Measurements from ENCODE around the gene POLR2B.

GRCh38 chr4:57064811-57065711 is 86.4 kb downstream of the POLR2B start:
- no peak for TF ChIP-seq EZH2 (IDR thresholded peaks at IDR 0.05; ENCODE audit: borderline replicate concordance, low read length)
- TF ChIP-seq, protein P1, sequence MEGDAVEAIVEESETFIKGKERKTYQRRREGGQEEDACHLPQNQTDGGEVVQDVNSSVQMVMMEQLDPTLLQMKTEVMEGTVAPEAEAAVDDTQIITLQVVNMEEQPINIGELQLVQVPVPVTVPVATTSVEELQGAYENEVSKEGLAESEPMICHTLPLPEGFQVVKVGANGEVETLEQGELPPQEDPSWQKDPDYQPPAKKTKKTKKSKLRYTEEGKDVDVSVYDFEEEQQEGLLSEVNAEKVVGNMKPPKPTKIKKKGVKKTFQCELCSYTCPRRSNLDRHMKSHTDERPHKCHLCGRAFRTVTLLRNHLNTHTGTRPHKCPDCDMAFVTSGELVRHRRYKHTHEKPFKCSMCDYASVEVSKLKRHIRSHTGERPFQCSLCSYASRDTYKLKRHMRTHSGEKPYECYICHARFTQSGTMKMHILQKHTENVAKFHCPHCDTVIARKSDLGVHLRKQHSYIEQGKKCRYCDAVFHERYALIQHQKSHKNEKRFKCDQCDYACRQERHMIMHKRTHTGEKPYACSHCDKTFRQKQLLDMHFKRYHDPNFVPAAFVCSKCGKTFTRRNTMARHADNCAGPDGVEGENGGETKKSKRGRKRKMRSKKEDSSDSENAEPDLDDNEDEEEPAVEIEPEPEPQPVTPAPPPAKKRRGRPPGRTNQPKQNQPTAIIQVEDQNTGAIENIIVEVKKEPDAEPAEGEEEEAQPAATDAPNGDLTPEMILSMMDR (conservative IDR thresholded peaks at IDR 0.05 in 1 of 2, IDR thresholded peaks at IDR 0.05 in 1 of 2; ENCODE audit: extremely low read depth in 1 of 2, insufficient read depth in 1 of 2, low read depth in 1 of 2, low read length in 2 of 2): no peak
